Raji (cell line): Measurements from ENCODE around the gene DNAJB6.

Source experiments
- POLR2A ChIP-seq: IDR thresholded peaks from 2 replicates; pipeline ENCODE4 v1.6.1; 2011; ENCODE audit warnings: low read depth, low read length, control low read depth; ENCODE audit not compliant: insufficient read depth

Gene DNAJB6

DNA sequence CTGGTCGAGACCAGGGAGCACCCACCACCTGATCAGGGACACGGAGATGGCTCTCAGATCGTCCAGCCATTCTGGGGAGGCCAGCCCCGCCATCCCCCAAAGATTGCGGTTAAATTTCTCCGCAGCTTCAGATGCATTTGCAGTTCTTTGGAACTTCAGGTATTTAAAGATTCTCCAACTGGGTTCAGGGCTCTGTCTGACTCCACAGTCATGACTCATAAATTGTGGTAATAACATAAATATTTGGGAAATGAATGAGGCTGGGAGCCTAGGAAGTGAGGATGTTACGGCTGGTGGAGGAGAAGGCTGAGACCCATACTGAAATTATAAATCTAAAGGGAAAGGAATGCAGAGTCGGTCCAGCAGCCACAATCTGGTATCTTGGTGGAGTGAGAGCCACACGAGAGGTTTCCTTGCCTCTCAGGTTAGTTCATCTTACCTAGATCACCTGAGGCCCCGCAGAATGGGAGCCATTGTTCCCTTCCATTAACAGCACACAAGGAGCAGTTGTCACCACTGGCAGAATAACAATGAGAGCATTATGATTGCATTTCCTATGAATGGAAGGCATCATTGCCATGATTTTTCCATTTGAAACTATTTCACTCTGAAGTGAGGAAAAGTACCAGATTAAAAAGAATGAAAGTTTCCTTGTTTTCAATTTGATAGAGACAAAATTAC lies 26.7 kb upstream of the DNAJB6 start:
- TF ChIP-seq POLR2A: no peak

DNA sequence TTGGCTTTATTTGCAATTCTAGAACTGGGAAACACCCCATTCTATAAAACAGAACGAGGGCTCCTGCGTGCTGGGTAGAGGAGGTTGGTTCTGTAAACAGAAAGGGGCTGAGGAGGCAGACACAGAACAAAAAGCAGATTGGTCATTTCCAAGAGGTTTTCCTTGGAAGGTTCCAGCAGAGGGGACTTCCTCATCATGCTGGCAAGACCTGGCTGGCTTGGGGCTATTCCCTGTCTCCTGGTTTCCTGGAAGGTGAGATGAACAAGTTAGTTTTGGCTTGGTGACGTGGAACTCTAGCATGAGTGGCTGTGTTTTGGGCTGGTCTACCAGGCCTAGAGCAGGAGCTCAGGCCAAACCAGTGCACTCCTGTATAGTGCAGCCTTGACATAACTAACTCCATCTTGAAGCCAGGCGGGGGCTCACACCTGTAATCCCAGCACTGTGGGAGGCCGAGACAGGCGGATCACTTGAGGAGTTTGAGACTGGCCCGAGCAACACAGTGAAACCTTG lies 26.1 kb upstream of the DNAJB6 start:
- TF ChIP-seq POLR2A: no peak

DNA sequence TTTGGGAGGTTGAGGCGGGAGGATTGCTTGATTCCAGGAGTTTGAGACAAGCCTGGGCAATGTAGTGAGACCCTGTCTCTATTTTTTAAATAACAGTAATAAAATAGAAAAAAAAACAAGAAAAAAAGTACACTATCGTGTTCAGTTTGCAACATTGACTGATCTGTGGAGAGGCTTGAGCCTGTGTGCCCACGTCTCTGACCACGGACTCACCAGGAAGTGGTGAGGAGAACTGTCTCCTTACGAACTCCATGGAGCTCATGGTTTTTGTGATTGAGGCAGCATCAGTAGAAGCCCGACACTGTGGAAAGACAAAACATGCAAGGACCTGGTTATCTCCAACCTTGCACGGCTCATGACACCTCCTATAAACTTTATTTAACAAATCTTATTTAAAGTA lies 23.9 kb upstream of the DNAJB6 start:
- no peak for TF ChIP-seq POLR2A

DNA sequence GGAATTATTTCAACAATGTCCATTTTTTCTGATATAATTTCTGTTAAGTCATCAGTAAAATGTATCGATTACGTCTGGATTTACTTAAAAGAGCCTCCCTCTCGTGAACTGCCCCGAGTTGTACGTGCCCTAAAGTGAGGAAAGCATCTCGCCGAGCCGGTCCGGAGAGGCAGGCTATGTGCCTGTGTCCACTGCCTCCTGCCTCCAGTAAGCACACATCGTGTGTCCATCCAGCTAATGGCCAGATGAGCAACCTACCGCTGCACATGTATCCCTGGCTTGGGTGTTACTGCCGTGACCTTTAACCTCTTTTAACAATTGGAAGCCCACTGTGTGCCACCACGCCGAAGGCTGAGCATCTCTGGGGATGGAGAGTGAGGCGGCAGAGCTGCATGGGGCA lies 23.2 kb upstream of the DNAJB6 start:
- TF ChIP-seq POLR2A: no peak

DNA sequence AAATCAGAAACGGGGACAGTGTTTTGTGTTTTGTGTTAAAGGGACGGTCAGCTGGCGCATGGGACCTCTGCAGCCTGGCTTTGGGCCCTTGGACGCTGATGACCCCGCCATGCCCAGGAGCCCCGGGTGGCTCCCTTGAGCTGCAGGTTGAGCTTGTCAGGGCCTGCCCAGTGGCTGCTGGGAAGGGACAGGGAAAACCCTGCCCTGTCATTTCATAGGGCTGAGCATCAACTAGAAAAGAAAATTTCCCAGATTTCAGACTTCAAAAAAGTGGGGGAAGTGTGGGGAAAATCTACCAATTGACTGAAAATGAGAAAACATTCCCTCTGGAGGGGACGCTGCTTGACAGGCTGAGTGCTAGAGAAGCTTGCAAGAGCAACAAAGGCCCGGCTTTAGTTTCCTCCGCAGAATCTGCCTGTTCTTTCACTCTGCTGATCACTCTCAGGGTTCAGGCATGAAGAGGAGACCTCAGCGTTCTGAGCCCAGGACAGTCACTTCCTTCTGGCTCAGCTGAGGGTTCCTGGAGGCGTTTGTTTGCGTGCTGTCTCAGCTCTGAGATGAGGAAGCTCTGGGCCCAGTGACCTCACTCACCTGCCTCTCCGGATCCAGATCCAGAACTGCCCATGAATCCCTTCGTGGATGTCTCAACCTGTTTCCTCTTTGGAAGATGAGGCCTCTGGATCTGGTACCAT lies 18.6 kb upstream of the DNAJB6 start:
- TF ChIP-seq POLR2A: no peak

DNA sequence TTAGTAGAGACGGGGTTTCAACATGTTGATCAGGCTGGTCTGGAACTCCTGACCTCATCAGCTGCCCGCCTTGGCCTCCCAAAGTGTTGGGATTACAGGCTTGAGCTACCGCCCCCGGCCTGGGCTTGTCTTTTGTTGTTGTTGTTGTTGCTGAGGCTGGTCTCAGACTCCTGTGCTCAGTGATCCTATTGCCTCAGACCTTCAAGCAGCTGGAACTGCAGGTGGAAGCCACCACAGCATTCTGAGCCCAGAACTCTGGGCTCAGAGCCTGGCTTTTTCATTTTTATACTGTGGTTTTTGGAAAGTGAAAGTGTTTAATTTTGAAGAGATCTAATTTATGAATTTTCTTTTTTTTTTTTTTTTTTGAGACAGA lies 16.2 kb upstream of the DNAJB6 start:
- TF ChIP-seq POLR2A: no peak

DNA sequence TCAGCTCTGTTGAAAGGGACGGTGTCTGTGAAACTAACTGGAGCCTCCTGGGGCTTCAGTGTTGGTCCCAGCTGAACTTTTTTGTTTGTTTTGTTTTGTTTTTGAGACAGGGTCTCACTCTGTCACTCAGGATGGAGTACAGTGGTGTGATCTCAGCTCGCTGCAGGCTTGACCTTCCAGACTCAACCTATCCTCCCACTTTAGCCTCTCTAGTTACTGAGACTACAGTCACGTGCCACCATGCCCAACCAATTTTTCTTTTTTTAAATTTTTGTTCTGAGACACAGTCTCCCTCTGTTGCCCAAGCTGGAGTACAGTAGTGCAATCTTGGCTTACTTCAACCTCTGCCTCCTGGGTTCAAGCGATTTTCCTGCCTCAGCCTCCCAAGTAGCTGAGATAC lies 13.4 kb upstream of the DNAJB6 start:
- no peak for TF ChIP-seq POLR2A

DNA sequence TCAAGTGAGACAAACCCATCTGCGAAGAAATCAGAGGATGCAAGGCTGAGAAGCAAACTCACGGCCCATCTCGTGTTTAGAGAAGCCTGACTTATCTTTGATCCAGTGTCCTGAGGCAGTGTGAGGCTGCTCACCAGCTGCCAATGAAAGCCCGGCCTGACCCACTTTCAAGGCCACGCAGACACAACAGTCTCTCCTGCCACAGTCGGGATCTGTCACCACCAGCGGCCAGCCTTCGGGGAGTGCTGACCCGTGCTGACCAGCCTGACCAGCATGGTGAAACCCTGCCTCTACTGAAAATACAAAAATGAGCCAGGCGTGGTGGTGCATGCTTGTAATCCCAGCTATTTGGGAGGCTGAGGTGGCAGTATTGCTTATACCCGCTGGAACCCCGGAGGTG lies 7.4 kb upstream of the DNAJB6 start:
- TF ChIP-seq POLR2A: no peak

DNA sequence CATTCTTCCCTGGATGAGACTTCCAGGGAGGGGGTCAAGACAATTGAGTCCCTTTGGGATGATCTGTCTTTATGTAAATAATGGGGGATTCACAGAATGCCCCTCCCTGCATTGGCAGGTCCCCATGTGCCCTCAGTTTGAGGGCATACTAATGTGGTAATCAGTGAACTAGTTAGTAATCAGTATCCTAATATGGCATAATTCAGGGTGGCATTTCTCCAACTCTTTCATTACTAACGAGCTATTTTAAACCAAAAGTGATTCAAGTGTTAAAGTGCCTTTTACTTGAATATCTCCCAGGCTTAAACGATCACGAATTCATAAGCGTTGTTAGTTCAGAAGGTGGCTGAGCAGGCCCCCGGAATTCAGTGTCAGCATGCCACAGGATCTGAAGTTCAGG lies 1.6 kb upstream of the DNAJB6 start:
- no peak for TF ChIP-seq POLR2A

DNA sequence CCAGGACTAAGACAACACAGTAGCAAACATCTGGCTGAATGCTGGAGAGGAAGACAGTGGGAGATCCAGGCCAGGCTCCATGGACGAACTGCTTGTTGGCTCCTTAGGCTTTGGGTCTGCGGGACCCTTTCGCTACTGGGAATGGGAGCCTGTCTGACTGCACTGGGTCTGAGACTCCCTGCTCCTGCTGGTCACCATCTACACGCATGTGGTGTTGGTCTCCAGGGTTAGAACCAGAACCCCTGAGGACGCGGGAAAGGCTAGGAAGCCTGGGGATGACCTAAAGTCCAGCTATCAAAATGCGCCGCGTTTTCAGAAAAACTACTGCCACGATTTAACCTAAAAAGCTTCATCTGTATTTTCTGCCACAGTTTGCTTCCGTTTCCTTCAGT lies 817 bp upstream of the DNAJB6 start:
- TF ChIP-seq POLR2A: no peak

DNA sequence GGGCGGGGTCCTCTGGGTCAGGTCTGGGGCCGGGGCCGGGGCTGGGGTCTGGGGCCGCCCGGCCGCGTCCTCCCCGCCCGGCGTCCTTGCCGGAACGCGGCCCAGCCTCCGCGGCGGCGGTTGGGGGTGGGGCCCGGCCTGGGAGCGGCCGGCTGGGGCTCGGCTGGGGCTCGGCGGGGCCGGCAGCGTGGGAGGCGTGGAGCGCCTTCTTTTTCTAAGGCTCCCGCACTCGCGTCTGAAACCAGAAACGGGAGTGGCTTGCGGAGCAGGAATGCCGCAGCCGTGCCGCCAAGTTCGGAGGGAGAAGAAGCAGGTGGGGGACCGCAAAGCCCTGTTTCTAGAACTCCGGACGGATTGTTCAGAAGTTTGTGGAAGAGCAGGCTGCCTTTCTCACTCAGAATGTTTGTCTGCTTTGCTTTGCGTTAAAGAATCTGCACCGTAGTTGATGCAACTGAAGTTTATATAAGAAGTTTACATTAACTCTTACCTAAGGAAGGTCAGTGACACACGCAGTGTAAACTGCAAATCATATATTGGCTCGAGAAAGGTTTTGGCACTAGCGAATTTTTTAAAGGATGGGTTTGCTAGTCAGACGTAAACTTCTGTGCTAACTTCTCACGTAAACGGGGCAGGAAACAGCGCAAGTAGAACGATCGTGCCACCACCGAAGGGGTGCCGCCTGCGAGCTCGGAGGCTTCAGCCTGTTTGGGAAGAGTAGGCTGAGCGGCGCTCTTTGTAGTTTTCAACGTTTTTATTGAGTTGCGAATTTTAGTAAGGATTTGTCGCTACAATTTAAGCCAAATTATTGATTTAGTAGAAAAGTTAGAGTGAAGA lies 729 bp downstream of the DNAJB6 start:
- TF ChIP-seq POLR2A: no peak

DNA sequence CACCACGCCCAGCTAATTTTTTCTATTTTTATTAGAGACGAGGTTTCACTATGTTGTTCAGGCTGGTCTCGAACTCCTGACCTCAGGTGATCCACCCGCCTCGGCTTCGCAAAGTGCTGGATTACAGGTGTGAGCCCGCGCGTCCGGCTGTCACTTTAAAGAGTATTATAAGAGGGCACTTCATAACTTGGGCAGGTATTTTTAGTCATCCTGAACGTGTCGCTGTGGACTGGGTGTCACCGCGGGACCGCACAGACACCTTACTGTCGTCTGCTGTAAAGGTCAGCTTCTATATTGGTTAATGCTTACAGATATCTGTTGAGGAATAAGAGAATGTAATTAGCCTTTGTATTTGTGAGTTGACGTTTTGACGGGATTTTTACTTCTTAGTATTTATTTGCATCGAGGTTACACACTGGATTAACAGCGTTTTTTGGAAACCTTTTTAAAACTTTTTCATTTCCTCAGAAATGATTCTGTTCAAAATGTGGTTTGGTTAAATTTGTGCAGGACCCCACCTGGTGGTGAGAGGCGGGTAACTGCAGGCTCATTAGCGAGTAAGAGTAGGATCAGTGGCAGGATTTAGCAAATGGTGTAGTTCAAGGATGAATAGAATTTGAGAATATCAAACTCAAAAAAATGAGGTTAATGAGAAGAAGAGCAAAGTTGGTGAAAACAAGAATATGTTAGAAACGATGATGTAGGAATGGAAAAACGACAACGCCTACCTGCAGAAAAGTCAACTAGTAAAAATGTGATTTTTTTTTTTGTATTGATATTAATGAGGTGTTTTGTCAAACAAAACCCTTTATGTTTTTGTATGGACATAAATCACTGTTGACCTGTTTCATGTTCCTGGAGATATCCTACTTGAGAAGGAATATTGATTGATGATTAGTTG lies 3.2 kb downstream of the DNAJB6 start:
- TF ChIP-seq POLR2A: no peak

DNA sequence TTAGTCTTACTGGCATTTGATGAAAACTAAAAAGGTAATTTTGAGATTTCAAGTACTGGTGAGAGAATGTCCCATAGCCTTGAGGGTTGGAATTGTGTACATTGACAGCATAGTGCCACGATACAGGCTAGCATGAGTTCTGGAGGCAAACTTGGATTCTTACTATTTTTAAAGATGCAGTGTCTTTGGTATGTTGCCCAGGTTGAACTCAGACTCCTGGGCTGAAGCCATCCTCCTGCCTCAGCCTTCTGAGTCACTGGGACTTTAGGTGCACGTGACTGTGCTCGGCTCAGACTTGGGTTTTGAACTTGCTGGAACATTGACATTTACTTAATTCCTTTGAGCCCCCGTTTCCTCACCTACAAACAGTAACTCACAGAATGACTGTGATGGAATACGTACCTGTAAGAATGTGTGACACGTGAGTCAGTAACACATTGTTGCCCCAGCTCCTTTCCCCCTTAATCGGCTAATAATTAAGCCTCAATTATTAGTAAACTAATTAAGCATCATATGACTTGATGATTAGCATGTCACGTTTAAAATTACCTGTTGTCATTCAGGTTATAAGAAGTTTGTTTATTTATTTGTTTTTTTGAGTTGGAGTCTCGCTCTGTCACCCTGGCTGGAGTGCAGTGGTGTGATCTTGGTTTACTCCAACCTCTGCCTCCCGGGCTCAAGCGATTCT lies 10.6 kb downstream of the DNAJB6 start:
- no peak for TF ChIP-seq POLR2A

DNA sequence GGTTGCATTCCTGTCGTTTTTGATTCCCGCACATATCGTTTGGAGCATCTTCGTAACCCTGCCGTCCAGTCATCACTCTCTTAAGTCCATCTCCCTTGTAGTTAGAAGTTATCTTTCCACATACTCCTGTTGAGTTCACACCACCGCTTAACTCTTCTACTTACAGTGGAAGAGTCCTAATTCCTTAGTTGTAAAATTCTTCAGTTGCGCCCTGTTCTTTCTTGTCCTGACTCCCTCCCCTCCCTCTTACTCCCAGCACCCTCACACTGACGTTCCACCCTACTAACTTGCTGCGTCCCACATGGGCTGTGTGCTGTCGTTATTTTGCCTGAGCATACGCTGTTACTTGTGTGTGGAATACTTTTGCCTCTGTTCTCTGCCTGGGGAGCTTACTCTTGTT lies 11.7 kb downstream of the DNAJB6 start:
- TF ChIP-seq POLR2A: no peak
